AG04450 (cell line): ENCODE measurements around the gene ST6GALNAC2. TPM values are rescaled to one million over a fixed set of nuclear protein-coding genes. Genes with fewer than 3 reads are reported as not detected.

Experiments
- CTCF ChIA-PET: fragments of 300-600, 350-600 bp; formaldehyde crosslinking; extraction: SDS; loops from one replicate; lab custom pipeline; 2022; ENCODE audit warnings: antibody characterized with exemption, inconsistent platforms; lab: Charles Lee
- POLR2A ChIA-PET: fragments of 350-600 bp; formaldehyde crosslinking; extraction: SDS; loops from one replicate; lab custom pipeline; 2021; ENCODE audit warnings: antibody characterized with exemption, inconsistent platforms; lab: Yijun Ruan, JAX
- DNase-seq: peaks from one replicate; pipeline ENCODE4 v3.0.0-alpha.2; 2011; ENCODE audit warnings: low read depth, low spot score
- H3K27ac ChIP-seq: one replicate; pipeline ENCODE4 v1.5.1; 2012; ENCODE audit warnings: low read depth, low read length, control low read depth
- H3K27me3 ChIP-seq: one replicate; pipeline ENCODE4 v1.6.0; 2012; ENCODE audit warnings: low read length; ENCODE audit not compliant: control insufficient read depth, insufficient read depth
- H3K4me3 ChIP-seq: 2 replicates; pipeline ENCODE4 v1.5.1; 2011; ENCODE audit warnings: mild to moderate bottlenecking, low read depth, low read length, control low read depth
- H3K9me3 ChIP-seq: 2 replicates; pipeline ENCODE4 v1.5.1; 2012; ENCODE audit warnings: low read length; ENCODE audit not compliant: control insufficient read depth, insufficient read depth
- polyA plus RNA-seq: library from polyadenylated mRNA; depleted of rRNA; stranded (reverse); fragments of >200 nt; gene quantifications from 2 replicates; pipeline ENCODE4 v1.2.3, GENCODE V29; 2011
- TF ChIP-seq, protein P1 (sequence below): IDR thresholded peaks from 2 replicates; pipeline ENCODE4 v1.5.1; 2011; ENCODE audit warnings: low read depth, low read length, control low read depth, inconsistent platforms

The ST6GALNAC2 gene
- polyA plus RNA-seq, 1 experiment, result 0.36 TPM

DNA sequence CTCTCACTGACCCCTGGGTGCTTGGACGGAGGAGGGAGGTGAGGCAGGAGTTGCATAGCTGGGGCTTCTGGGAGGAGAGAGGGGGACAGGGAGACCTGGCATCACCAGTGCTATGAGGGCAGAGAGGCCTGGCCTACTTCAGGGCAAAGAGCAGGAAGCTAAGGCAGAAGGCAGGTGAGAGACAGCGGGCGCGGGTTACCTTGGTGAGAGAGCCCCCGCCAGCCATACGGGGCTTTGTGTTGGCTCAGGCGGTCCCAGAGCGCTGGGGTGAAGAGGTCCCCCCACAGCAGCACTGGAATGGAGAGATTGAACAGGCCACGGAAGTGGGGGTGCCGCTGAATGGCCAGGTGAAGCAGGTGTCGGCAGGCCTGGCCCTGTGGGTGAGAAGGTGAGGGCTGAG lies 11.5 kb downstream of the ST6GALNAC2 start:
- Histone ChIP-seq H3K9me3 (peaks cover 12% of the 10 kb centered on the region), H3K27ac (no peak overlapping the region), H3K4me3 (no peak overlapping the region), H3K27me3 (no peaks in the 10 kb centered on the region)
- ChIA-PET CTCF (no interaction called here), POLR2A (no interaction called here)
- no peak for DNase-seq
- TF ChIP-seq, protein P1, sequence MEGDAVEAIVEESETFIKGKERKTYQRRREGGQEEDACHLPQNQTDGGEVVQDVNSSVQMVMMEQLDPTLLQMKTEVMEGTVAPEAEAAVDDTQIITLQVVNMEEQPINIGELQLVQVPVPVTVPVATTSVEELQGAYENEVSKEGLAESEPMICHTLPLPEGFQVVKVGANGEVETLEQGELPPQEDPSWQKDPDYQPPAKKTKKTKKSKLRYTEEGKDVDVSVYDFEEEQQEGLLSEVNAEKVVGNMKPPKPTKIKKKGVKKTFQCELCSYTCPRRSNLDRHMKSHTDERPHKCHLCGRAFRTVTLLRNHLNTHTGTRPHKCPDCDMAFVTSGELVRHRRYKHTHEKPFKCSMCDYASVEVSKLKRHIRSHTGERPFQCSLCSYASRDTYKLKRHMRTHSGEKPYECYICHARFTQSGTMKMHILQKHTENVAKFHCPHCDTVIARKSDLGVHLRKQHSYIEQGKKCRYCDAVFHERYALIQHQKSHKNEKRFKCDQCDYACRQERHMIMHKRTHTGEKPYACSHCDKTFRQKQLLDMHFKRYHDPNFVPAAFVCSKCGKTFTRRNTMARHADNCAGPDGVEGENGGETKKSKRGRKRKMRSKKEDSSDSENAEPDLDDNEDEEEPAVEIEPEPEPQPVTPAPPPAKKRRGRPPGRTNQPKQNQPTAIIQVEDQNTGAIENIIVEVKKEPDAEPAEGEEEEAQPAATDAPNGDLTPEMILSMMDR, result no peak

DNA sequence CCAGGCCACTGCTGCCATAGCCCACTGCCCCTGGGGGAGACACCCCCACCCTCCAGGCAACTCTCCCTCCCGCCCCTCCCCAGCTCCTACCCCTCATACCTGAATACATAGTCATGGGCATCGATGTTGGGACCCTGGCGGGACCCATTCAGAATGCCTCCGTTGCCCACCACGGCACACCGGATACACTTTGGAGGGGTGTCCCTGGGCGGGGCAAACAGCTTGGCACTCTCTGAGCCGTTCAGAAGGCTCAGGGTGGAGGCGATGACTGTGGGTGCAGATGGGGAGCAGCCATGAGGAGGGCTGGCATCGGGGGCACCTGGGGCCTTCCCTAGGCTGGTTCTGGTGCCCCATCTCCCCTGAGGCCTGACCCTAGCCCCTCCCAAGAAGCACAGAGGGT lies 12.6 kb downstream of the ST6GALNAC2 start:
- CTCF ChIA-PET, result no interaction called here
- H3K27me3 ChIP-seq, result no peaks in the 10 kb centered on the region
- no peak for DNase-seq
- no peak overlapping the region for H3K4me3 ChIP-seq
- TF ChIP-seq, protein P1, result no peak
- peaks cover 12% of the 10 kb centered on the region for H3K9me3 ChIP-seq
- POLR2A ChIA-PET, result no interaction called here
- H3K27ac ChIP-seq, result no peak overlapping the region

DNA sequence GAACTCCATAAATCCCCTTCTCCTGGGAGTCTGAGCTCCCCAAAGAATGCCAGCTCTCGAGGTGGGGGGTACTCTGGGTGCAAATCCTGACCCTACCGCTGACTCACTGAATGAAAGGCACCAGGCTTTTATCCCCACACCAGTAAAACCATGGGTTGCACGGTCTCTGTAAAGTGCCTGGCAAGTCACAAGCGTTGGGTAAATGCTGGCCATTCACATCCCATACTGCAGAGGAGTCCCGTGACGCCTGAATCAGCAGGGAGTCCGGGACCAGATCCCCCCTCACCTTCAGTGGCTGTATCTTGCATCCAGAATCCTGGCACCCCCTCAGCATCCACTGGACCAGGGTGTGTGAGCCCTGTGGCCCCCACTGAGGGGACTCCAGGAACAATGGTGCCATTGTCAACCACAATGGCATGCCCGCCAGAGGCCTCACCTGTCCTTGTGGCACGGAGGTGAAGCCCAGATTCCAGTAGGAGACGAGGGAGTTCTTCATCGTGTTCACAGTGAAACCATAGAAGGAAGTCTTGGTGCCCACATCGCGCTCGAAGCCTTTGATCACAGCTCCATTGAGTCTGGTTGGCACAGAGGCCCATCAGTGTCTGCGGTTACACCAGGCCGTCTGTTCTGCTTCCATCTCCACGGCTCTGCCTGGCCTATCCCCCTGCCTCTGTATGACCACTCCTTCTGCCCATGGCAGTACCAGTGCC lies 13.3 kb downstream of the ST6GALNAC2 start:
- DNase-seq, result no peak

GRCh38 chr17:76570877-76571471 lies 14.7 kb downstream of the ST6GALNAC2 start:
- CTCF ChIA-PET, result interaction anchor here (1.5 to 1.6 kb wide), 2 partner anchors 53 to 111 kb away, joined by 5 to 6 read pairs; no protein-coding TSS in a partner anchor
- POLR2A ChIA-PET, result interaction anchor here (0.6 kb wide), 1 partner anchor 212 kb away, joined by 3 read pairs; no protein-coding TSS in a partner anchor

More for the DNA sequence above, 13.3 kb downstream of the ST6GALNAC2 start:
- ChIA-PET CTCF (interaction anchor here (1.5 kb wide), 1 partner anchor 109 kb away, joined by 5 read pairs; no protein-coding TSS in a partner anchor), POLR2A (interaction anchor here (0.5 kb wide), 1 partner anchor 9 kb away, joined by 3 read pairs; no protein-coding TSS in a partner anchor)
- H3K27me3 ChIP-seq, result no peaks in the 10 kb centered on the region
- H3K27ac ChIP-seq, result no peak overlapping the region
- TF ChIP-seq, protein P1, result no peak
- H3K9me3 ChIP-seq, result peaks cover 12% of the 10 kb centered on the region
- H3K4me3 ChIP-seq, result no peak overlapping the region

More at GRCh38 chr17:76570877-76571471, 14.7 kb downstream of the ST6GALNAC2 start:
- H3K27ac ChIP-seq, result no peak overlapping the region
- peaks cover 12% of the 10 kb centered on the region for H3K9me3 ChIP-seq
- no peak overlapping the region for H3K4me3 ChIP-seq
- H3K27me3 ChIP-seq, result no peaks in the 10 kb centered on the region
- DNase-seq, result no peak
- TF ChIP-seq, protein P1, result no peak
